Eye (tissue), 1 donor: Measurements from ENCODE around the gene FEM1A.
A peak's percentile ranks its signal among the peaks of the same experiment; 100 is the strongest.
"Not testable (repeated sequence)": the region's sequence is repeated elsewhere in the genome, so short reads cannot be mapped to it uniquely, and the experiment has no call there.

Source experiments
- DNase-seq: peaks from one replicate; pipeline ENCODE4 v3.0.0-alpha.2; 2015

FEM1A gene

DNA sequence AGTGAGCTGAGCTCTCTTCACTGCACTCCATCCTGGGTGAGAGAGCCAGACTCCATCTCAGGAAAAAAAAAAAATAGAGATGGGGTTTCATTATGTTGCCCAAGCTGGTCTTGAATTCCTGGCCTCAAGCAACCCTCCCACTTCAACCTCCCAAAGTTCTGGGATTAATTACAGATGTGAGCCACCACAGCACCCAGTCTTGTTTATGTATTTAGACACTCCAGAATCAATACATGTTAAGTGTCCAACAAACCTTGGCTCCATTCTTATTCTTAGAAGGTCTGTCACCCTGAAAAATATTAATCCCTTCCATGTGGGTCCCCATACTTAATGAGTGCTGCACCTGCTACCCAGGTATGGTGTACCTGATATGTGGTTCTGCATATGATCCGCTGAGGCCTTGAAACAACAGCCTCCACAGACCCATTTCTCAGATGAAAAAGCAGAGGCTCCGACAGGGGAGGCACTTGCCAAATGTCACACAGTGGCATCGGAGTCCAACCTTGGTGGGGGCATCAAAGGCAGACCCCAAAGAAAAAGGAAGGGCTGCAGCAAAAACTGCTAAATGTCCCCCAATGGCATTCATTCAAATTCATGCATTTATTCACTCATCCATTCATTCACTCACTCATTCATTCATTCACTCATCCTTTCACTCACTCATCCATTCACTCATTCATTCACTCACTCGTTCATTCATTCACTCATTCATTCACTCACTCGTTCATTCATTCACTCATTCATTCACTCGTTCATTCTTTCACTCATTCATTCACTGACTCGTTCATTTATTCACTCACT is 23.3 kb downstream of the FEM1A start:
- no peak for DNase-seq

DNA sequence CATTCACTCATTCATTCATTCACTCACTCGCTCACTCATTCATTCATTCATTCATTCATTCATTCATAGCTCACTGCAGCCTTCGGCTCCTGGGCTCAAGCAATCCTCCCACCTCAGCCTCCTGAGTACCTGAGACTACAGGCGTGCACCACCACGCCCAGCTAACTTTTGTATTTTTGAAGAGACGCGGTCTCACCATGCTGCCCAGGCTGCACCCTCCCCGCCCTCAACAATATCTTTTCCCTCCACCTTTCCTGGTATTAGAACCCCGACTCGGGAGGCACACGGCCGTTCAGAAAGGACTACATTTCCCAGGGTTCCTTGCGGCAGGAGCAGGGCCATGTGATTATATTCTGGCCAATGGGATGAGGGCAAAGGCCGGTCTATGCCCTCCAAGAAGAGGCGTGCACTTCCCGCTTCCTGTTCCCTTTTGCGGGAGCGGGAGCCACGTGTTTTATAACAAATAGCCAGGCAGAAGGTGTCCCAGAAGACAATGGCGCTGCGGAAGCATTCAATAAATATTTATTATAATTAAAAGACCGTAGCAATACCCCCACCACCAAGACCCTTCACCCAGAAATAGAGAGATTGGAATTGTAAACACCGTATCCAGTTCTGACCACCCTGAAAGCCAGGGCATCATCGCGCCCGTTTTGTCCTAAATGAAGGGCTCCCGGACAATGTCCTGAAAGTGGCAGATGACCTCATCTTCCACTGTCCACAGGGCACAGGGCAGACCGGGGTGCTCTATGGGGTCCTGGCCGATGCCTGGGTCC is 24.1 kb downstream of the FEM1A start:
- DNase-seq: peak; percentile 97

DNA sequence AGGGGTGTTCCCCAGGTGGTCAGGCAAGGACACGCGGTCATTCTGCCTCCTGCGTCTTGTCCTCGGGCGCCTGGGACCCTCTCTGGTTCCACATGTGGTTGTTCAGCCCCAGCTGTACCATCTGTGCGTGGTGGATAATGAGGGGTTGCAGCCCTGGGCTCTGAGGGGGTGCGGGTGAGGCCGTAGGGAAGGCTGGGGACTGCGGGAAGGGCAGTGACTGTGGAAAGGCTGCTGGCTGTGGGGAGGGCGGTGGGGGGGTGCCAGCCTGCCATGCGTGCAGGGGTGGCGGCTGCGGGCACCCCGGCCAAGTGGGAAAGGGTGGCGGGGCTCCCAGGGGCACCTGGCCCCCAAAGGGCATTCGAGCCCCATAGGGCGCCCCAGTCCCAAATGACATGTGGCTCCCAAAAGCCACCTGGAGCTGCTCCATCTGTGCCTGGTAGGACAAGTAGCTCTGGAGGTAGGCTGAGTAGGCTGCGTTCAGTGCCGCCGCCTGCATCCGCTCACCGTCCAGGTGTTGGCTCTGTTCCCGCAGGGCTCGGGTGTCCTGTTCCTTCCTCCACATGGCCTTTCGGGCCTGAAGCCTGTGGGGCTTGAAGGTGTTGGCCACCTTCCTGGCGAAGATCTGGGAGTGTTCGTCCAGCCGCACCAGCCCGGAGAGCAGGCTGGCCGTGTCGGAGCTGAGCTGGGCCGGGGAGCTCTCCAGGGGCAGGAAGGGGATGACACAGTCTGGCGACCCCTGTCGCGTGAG is 24.8 kb downstream of the FEM1A start:
- no peak for DNase-seq

DNA sequence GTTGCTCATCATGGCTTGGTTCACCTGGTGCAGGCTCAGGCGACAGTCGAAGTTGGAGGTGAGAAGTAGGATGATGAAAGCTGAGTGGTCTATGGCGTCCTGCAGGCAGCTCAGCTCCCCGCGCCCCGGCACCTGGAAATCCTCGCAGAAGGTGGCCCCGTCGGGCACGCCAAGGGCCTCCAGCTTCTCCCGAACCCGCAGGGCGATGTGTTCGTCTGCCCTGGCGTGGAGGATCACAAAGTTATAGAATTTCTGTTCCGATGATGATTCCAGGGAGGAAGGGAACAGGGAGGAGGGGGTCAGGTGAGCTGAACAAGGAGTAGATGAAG is 25.4 kb downstream of the FEM1A start:
- no peak for DNase-seq

DNA sequence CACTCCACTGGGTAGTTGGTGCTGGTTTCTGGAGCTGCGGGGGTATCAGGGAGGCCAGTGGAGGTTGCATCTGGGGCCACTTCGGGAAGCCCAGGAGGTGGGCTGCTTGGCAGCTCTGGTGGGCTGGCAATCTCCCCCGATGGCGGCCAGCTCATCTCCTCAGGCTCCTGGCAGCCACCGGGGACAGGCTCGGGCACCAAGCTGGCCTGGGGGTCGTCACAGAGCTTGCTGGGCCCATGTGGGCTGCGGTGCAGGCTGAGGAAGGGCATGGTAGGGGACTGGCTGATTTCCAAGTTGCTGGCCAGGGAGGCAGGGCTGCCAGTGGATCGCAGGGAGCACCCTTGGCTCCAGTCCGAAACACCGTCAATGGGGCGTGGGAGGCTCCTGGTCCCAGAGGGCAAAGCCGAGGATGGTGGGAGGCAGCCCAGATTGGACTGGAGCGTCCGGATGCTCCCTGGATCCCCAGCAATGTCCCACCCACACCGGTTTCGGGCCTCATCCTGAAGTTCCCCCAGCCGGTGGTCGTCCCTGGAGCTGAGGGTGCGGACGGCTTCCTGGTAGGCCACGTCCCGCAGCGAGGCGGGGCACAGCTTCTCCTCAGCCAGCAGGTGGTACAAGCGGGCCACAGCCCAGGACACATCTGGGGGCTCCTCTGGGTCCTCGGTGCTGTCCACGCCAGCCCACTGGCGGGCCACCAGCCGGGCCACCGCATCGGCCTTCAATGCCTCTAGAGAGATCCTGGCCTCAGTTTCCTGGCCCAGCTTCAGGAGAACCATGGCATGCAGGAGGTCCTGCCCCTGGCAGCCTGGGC is 26.1 kb downstream of the FEM1A start:
- DNase-seq: no peak

DNA sequence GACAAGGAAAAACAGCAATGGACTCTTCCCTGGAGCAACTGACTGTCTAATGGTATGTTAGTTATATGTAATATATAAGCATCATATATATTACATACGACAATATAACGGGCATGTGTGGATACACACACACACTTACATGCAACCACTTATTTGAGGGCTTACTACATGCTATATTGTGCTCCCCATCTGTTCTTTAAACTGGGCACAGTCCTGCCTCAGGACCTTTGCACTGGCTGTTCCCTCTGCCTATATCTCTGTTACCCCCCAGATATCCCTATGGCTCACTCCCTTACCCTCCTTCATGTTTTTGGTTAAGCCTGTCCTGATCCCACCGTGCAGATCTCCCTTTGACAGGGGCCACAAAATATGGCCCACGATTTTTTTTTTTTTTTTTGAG is 29.7 kb downstream of the FEM1A start:
- no peak for DNase-seq

DNA sequence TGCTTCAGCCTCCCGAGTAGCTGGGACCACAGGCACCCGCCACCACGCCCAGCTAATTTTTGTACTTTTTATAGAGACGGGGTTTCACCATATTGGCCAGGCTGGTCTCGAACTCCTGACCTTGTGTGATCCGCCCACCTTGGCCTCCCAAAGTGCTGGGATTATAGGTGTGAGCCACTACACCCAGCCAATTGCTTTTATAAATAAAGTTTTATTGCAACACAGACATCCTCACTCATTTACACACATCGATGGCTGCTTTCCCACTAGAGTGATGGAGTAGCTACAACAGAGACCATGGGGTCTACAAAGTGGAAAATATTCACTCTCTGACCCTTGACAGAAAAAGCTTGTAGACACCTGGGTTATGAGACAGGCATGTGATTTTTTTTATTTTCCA is 30.8 kb downstream of the FEM1A start:
- not testable (repeated sequence) for DNase-seq

DNA sequence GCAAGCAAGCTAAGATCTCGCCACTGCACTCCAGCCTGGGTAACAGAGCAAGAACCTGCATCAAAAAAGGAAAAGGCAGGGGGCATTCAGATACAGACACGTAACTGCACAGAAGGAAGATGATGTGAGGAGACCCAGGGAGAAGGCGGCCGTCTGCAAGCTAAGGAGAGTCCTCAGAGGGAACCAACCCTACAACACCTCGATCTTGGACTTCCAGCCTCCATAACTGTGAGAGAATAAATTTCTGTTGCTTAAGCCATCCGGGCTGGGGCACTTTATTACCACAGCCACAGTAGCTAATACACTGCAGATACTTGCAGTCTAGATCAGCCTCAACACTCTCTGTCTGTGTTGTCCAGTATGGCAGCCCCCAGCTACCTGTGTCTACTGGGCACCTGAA is 32.0 kb downstream of the FEM1A start:
- no peak for DNase-seq

DNA sequence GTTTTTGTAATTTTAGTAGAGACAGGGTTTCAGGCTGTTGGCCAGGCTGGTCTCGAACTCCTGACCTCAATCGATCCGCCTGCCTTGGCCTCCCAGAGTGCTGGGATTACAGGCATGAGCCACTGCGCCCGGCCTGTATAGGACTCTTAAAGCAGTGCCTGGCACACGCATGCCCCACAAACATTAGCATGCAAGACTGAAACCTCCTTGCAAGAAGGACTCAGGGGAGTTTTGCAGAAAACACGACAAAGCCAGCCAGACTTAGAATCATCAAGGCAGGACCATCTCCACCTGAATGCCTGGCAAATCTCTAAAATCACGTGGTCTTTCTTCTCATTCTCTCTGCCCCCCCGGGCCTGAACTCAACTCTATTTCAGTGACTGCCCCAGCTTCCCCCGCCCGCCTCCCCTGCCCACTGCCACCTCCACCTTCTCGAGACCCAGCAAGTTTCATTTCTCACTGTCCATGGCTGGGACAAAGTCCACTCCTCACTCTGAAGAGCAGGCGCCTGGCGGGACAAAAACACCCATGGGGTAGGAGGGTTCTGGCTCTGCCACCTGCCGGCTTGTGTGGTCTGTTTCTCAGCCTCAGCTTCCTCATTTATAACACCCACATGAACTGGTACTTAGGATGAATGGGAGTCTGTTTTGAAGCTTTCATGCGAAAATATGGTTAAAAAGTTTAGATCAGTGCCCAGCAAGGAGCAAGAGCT is 37.6 kb downstream of the FEM1A start:
- peak; percentile 33 for DNase-seq

DNA sequence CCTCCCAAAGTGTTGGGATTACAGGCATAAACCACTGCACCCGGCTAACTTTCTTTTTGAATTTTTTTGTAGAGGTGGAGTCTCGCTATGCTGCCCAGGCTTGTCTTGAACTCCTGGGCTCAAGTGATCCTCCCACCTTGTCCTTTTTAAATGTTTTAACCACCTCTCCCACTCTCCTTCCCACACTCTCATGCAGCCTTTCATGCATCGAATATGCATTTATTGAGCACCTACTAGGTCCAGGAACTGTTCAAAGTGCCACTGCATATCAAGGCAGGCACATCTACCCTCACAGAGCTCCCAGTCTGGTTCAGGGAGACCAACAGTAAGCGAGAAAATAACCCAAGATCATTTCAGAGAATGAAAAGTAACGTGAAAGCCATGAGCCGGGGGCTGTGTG is 38.8 kb downstream of the FEM1A start:
- no peak for DNase-seq

DNA sequence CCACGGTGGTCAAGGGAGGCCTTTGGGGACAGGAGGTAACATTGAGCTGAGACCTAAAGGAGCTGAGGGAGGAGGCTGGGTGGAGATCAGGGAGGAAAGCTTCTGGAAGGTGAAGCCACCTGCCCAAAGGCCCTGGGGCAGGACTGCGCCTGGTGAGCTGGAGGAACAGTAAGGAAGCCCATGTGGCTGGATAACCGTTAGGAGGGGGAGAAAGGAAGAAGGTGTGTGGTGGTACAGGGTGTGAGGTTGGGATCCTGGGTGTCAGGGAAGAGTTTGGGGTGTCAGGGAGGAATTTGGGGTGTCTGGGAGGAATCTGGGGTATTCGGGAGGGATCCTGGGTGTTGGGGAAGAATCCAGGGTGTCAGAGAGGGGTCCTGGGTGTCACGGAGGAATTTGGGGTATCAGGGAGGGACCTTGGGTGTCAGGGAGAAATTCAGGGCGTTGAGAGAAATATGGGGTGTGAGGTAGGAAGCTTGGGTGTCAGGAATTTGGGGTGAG is 39.3 kb downstream of the FEM1A start:
- no peak for DNase-seq

DNA sequence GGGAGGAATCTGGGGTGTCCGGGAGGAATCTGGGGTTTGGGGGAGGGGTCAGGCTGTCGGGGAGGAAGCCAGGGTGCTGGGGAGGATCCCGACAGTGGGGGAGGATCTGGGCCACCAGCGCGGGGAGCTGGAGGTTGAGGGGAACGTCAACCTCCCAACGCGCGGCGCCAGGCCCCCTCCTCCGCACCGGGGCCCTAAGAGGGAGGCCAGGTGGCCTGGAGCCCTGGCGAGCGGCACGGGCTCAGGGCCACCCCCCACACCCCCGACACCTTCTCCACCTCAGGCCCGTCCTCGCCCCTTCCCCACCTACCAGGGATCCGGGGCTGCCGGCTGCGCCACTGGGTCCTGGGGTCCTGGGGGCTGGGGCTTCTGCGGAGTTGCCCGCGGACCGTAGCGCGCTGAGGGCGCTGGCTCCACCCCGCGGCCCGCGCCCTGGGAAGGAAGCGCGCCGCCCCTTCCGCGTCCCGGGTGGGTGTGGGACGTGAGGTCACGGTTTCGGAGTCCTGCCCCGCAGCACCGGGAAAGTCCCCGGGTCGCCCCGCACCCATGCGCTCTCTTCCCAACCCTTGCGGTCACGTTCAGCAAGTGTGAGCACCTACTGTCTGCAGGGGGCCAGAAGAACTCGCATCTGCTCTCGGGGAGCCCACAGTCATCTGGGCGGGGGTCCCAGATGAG is 39.9 kb downstream of the FEM1A start, which contains the start of gene TICAM1:
TSS of gene TICAM1 (minus strand) at position 409 of the 675 bp plus-strand sequence. CDS start 13,335 bp downstream, outside the sequence.
- peak; percentile 54 for DNase-seq

DNA sequence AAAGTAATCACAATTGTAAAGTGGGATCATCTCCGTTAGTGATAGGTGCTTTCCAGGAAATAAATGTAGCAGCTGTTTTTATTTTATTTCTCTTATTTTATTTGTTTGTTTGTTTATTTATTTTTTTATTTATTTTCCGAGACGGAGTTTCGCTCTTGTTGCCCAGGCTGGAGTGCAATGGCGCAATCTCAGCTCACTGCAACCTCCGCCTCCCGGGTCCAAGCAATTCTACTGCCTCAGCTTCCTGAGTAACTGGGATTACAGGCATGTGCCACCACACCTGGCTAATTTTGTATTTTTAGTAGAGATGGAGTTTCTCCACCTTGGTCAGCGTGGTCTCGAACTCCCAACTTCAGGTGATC is 40.4 kb downstream of the FEM1A start:
- DNase-seq: not testable (repeated sequence)

DNA sequence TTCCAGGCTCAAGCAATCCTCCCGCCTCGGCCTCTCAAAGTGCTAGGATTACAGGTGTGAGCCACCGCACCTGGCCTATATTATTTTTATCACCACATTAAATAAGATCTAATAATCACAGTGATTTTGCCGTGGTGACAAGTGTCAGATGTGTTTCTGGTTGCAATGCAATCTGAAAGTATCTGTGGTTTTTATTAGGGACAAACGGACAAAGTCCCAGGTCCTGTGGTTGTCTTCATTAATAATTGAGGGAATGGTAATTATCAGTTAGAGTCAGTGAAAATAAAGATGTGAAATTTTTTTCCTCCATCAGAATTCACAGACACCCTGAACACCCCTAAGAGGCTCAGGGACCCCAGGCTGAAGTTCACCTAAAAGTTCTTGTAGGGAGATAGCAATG is 41.2 kb downstream of the FEM1A start:
- no peak for DNase-seq

DNA sequence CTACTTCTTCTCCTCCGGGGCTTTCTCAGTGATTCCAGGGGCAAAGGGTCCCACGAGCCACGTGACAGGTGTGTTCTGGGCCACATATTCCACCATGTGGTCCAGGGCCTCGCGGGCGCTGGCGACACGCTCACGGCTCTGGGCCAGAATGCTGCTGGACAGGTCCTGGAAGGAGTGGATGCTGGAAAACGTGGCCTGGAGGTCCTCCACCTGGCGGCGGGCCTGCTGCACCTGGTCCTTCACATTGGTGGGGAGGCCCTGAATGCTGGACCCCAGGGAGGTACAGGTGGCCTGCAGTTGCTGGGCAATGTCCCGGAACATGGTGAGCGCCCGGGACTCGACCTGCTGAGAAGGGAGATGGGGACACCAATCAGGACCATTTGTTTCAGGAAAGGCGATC is 47.7 kb downstream of the FEM1A start:
- DNase-seq: no peak

DNA sequence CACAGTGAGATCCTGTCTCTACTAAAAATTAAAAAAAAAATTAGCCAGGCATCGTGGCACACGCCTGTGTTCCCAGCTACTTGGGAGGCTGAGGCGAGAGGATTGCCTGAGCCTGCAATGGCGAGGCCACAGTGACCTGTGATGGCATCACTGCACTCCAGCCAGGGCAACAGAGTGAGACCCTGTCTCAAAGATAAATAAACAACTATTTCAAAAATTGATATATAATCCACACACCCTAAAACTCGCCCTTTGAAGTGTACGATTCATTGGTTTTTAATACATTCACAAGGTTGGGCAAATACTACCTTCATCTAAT is 52.1 kb downstream of the FEM1A start:
- DNase-seq: no peak

DNA sequence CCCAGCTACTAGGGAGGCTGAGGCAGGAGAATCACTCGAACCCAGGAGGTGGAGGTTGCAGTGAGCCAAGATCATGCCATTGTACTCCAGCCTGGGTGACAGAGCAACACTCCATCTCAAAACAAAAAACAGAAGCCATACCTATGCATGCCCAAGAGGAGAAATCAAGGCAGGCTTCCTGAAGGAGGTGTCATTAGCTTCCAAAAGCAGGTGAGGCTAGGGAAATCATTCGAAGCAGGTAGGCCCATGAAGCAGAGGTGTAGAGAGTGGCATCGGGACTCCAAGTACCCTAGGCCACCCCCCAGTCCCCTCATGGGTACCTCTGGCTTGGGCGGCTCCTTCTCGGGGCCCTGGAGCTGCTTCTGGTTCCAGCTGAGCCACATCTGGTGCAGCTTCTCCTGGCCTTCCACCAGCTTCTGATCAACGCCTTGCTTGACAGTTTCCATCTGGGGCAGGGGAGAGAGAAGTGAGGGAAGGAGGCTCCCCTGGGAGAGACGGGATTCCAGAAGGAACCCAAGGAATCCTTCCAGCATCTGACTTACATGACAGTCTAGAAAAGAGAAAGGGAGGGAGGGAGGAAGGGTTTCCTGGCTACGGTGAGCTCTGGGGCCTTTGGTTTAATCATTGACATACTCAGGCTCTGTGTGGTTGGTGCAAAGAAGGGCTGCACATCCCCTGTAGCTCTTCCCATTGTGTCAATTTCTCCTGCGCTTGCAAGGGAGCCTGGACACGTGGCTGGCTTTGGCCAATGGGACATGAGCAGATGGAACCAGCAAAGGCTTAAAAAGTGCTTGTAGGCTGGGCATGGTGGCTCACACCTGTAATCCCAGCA is 53.0 kb downstream of the FEM1A start:
- no peak for DNase-seq

DNA sequence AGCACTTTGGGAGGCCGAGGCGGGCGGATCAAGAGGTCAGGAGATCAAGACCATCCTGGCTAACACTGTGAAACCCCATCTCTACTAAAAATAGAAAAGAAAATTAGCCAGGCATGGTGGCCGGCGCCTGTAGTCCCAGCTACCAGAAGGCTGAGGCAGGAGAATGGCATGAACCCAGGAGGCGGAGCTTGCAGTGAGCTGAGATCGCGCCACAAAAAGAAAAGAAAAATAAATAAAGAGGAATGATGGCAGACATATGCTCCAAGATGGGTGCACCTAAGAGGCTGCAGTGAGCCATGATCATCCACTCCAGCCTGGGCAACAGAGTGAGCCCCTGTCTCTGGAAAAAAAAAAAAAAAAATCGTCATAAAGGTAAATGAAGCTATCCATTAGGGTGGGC is 54.4 kb downstream of the FEM1A start:
- not testable (repeated sequence) for DNase-seq

DNA sequence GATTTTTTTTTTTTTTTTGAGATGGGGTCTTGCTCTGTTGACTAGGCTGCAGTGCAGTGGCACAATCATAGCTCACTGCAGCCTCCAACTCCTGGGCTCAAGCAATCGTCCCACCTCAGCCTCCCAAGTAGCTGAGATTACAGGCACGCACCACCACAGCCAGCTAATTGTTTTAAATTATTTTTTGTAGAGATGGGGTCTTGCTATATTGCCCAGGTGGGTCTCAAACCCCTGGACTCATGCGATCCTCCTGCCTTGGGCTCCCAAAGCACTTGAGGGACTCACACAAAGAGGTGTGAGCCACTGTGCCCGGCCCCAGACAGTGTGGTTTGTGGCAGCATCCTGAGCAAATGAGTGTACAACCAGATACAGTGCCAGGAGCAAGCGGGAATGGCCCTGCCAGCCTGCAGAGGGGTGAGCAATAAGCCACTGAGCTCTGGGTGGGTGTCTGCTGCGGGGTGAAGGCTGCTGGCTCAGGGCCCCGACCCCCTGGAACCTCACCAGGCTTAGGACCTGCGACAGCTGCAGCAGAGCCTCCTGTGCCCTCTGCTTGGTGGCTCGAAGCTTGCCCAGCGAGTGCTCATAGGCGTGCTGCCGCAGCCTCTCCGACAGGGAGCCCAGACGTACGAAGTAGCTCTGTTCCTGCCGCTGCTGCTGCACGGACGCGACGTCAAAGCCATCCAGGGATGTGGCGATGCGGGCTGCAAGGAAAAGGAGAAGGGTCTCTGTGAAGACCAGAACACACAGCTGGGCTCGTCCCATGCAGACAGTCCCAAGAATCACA is 55.8 kb downstream of the FEM1A start:
- no peak for DNase-seq

DNA sequence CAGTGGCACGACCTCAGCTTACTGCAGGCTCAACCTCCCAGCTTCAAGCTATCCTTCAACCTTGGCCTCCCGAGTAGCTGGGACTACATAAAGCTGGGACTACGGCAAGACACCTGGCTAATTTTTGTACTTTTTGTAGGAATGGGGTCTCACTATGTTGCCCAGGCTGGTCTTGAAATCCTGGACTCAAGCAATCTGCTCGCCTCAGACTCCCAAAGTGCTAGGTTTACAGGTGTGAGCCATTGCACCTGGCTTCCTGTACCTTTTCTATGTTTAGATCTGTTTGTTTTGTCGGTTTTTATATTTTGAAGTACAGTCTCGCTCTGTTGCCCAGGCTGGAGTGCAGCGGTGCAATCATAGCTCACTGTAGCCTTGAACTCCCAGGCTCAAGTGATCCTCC is 57.5 kb downstream of the FEM1A start:
- DNase-seq: no peak
